Breast epithelium (tissue), 3 donors: ENCODE data around the gene PXDN.

Source experiments
- POLR2A ChIP-seq: fragments of 450-650 bp; IDR thresholded peaks from one replicate; pipeline ENCODE4 v1.6.1; 2016; ENCODE audit warnings: antibody characterized with exemption, mild to moderate bottlenecking, moderate library complexity
- POLR2AphosphoS5 ChIP-seq, 3 donors: sonication (generic); formaldehyde crosslinking; IDR thresholded peaks; one replicate each; pipeline ENCODE4 v1.6.1; 2017; ENCODE audit warnings: antibody characterized with exemption in 3 of 3
- TF ChIP-seq, protein P1 (sequence below), 3 donors: fragments of 450-650 bp; IDR thresholded peaks; one replicate each; pipeline ENCODE4 v1.5.1; 2016 to 2017; ENCODE audit warnings: antibody characterized with exemption in 3 of 3, mild to moderate bottlenecking in 3 of 3, moderate library complexity in 3 of 3

DNA sequence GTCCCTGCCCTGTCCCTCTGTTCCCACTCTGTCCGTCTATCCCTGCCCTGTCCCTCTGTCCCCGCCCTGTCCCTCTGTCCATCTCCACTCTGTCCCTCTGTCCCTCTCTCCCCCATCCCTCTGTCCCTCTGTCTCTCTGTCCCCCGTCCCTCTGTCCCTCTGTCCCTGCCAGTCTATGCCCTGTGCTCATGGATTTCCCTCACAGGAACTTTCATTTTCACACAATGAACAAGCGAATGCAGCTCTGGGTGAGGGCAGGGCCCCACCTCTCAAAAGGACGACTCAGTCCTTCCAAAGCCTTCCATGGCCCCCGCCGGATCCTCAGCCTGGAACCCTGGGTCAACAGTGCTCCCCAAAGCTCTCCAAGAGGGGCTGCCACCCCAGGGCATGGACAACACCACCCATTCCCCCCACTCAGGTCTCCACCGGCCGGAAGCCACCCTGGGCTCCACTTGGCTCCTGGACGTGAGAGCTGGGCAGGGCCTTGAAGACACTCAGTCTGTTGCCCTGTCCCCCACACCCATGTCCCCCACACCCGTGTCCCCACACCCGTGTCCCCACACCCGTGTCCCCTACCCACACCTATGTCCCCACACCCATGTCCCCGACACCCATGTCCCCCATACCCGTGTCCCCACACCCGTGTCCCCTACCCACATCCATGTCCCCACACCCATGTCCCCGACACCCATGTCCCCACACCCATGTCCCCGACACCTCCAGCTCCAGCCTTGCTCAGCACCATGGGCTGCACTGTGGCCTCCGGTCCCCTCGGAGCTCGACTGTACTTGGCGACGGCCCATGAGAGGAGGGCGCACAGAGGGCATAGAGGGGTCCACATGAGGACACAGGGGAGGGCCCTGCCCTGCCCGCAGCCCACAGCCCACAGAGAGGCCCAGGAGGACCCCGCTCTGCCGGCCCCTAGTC lies 156.0 kb downstream of the PXDN start:
- TF ChIP-seq, protein P1, sequence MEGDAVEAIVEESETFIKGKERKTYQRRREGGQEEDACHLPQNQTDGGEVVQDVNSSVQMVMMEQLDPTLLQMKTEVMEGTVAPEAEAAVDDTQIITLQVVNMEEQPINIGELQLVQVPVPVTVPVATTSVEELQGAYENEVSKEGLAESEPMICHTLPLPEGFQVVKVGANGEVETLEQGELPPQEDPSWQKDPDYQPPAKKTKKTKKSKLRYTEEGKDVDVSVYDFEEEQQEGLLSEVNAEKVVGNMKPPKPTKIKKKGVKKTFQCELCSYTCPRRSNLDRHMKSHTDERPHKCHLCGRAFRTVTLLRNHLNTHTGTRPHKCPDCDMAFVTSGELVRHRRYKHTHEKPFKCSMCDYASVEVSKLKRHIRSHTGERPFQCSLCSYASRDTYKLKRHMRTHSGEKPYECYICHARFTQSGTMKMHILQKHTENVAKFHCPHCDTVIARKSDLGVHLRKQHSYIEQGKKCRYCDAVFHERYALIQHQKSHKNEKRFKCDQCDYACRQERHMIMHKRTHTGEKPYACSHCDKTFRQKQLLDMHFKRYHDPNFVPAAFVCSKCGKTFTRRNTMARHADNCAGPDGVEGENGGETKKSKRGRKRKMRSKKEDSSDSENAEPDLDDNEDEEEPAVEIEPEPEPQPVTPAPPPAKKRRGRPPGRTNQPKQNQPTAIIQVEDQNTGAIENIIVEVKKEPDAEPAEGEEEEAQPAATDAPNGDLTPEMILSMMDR (IDR thresholded peaks at IDR 0.05) = no peak
- TF ChIP-seq POLR2A (no peak), POLR2AphosphoS5 (IDR thresholded peaks at IDR 0.05) (no peak)
